Smooth muscle cell (in vitro differentiated cells): ENCODE results near the gene RND3. TPM values are rescaled to one million over a fixed set of nuclear protein-coding genes. Genes with fewer than 3 reads are reported as not detected.
A peak's percentile ranks its signal among the peaks of the same experiment; 100 is the strongest.

ENCODE experiments used
- DNase-seq: peaks from one replicate; lab custom pipeline; 2025; ENCODE audit not compliant: unreplicated experiment; lab: John Stamatoyannopoulos, UW
- H2AFZ ChIP-seq: fragments of 200-600 bp; sonication (generic); 2 replicates; pipeline ENCODE4 v1.6.0; 2016; ENCODE audit warnings: antibody characterized with exemption, low read depth, mild to moderate bottlenecking
- H3F3A ChIP-seq: fragments of 200-600 bp; sonication (generic); 2 replicates; pipeline ENCODE4 v1.6.0; 2017; ENCODE audit warnings: antibody characterized with exemption, low read depth
- H3K27ac ChIP-seq: fragments of 200-600 bp; sonication (generic); 2 replicates; pipeline ENCODE4 v1.5.1; 2016; ENCODE audit warnings: low read depth, mild to moderate bottlenecking
- H3K27me3 ChIP-seq: fragments of 200-600 bp; sonication (generic); 2 replicates; pipeline ENCODE4 v1.6.1; 2016; ENCODE audit warnings: low read depth, mild to moderate bottlenecking
- H3K36me3 ChIP-seq: fragments of 200-600 bp; sonication (generic); 2 replicates; pipeline ENCODE4 v1.5.1; 2016; ENCODE audit warnings: low read depth
- H3K4me1 ChIP-seq: fragments of 200-600 bp; sonication (generic); 2 replicates; pipeline ENCODE4 v1.5.1; 2016; ENCODE audit warnings: low read depth
- H3K4me2 ChIP-seq: fragments of 200-600 bp; sonication (generic); 2 replicates; pipeline ENCODE4 v1.6.0; 2016; ENCODE audit warnings: mild to moderate bottlenecking
- H3K4me3 ChIP-seq: fragments of 200-600 bp; sonication (generic); 2 replicates; pipeline ENCODE4 v1.5.1; 2016; ENCODE audit warnings: mild to moderate bottlenecking
- H3K79me2 ChIP-seq: fragments of 200-600 bp; sonication (generic); 2 replicates; pipeline ENCODE4 v1.6.0; 2016; ENCODE audit warnings: low read depth, mild to moderate bottlenecking
- H3K9ac ChIP-seq: fragments of 200-600 bp; sonication (generic); 2 replicates; pipeline ENCODE4 v1.6.0; 2016; ENCODE audit warnings: low read depth
- H3K9me3 ChIP-seq: fragments of 200-600 bp; sonication (generic); replicated peaks from 2 replicates; pipeline ENCODE4 v1.5.1; 2016; ENCODE audit warnings: low read depth
- H4K20me1 ChIP-seq: fragments of 200-600 bp; sonication (generic); 2 replicates; pipeline ENCODE4 v1.6.0; 2016; ENCODE audit warnings: low read depth
- CTCF ChIP-seq: fragments of 200-600 bp; sonication (generic); IDR thresholded peaks from 2 replicates; pipeline ENCODE4 v1.5.1; 2017; ENCODE audit warnings: borderline replicate concordance, mild to moderate bottlenecking, antibody characterized with exemption; ENCODE audit not compliant: insufficient read depth, poor library complexity, severe bottlenecking
- WGBS: methylation state at CpG from one replicate; pipeline ENCODE4 v1.1.7; 2016; ENCODE audit warnings: low lambda C conversion rate; 5-methylcytosine and 5-hydroxymethylcytosine counted together
- polyA plus RNA-seq: library from polyadenylated mRNA; unstranded; fragments of >200 nt; fragmentation: Nextera tagmentation; extraction: Ambion mirVana; gene quantifications from 2 replicates; pipeline ENCODE4 v1.2.1, GENCODE V29; 2016
- total RNA-seq: library from RNA; depleted of rRNA; stranded (reverse); fragments of >200 nt; gene quantifications from 2 replicates; pipeline ENCODE4 v1.2.3, GENCODE V29; 2014

RND3 gene
- 256 and 320 TPM in 2 replicates for total RNA-seq
- 125 and 163 TPM in 2 replicates for polyA plus RNA-seq

- Histone ChIP-seq H3K27me3 (no peaks in the 10 kb centered on the region), H3F3A (no peaks in the 10 kb centered on the region), H4K20me1 (peaks cover 45% of the 10 kb centered on the region), H3K27ac (peak within 1 kb of the TSS; percentile 94), H3K4me1 (peaks cover 10% of the 10 kb centered on the region), H3K36me3 (no peaks in the 10 kb centered on the region), H3K79me2 (peaks cover 46% of the 10 kb centered on the region), H3K4me2 (peak within 1 kb of the TSS; percentile 89), H3K9me3 (no peaks in the 10 kb centered on the region), H3K4me3 (peak within 1 kb of the TSS; percentile 97), H3K9ac (peak within 1 kb of the TSS; percentile 97), H2AFZ (no peak within 1 kb of the TSS)
- WGBS, result 15% methylated on average over 24 of the region's 24 CpGs
- DNase-seq, result peak; percentile 79
- peak; percentile 84 for TF ChIP-seq CTCF
These were observed at the start of gene RND3 for GRCh38 chr2:150487537-150488429. Gene RND3 (minus strand): TSS chr2:150487667. CDS start chr2:150487417, 250 bp downstream.

GRCh38 chr2:150535176-150535575 is 47.7 kb upstream of the RND3 start:
- no peaks in the 10 kb centered on the region for H3K9me3 ChIP-seq
- 95% methylated on average over 1 of the region's 1 CpG for WGBS
- no peak overlapping the region for H3K9ac ChIP-seq
- H3F3A ChIP-seq, result no peaks in the 10 kb centered on the region
- no peak for DNase-seq
- H4K20me1 ChIP-seq, result no peaks in the 10 kb centered on the region
- H3K79me2 ChIP-seq, result no peaks in the 10 kb centered on the region
- H3K36me3 ChIP-seq, result no peaks in the 10 kb centered on the region
- TF ChIP-seq CTCF, result no peak
- H2AFZ ChIP-seq, result no peak overlapping the region
- H3K4me2 ChIP-seq, result no peak overlapping the region
- peaks cover 1% of the 10 kb centered on the region for H3K4me1 ChIP-seq
- no peak overlapping the region for H3K27ac ChIP-seq
- no peaks in the 10 kb centered on the region for H3K27me3 ChIP-seq
- H3K4me3 ChIP-seq, result no peak overlapping the region

GRCh38 chr2:150532879-150533278 is 45.4 kb upstream of the RND3 start:
- Histone ChIP-seq H3K27me3 (no peaks in the 10 kb centered on the region), H3K36me3 (no peaks in the 10 kb centered on the region), H3K4me3 (no peak overlapping the region), H2AFZ (no peak overlapping the region), H3K9ac (no peak overlapping the region), H3K4me2 (no peak overlapping the region), H3K9me3 (no peaks in the 10 kb centered on the region), H3K79me2 (no peaks in the 10 kb centered on the region), H4K20me1 (no peaks in the 10 kb centered on the region), H3F3A (no peaks in the 10 kb centered on the region), H3K4me1 (peaks cover 17% of the 10 kb centered on the region), H3K27ac (no peak overlapping the region)
- 91% methylated on average over 1 of the region's 1 CpG for WGBS
- TF ChIP-seq CTCF, result no peak
- no peak for DNase-seq
